Ovary (tissue), 3 donors: ENCODE measurements around the gene SLC38A1.

Source experiments
- EP300 ChIP-seq: sonication (generic); formaldehyde crosslinking; IDR thresholded peaks from one replicate; pipeline ENCODE4 v1.6.1; 2017; ENCODE audit warnings: antibody characterized with exemption
- POLR2A ChIP-seq: fragments of 450-650 bp; IDR thresholded peaks from one replicate; pipeline ENCODE4 v1.6.1; 2017; ENCODE audit warnings: antibody characterized with exemption, mild to moderate bottlenecking, moderate library complexity
- TF ChIP-seq, protein P1 (sequence below), 3 donors: fragments of 450-650 bp in 2 of 3; fragments of 200-600 bp in 1 of 3; IDR thresholded peaks; one replicate each; pipeline versions ENCODE4 v1.5.1 to v1.8.0; 2016 to 2022; ENCODE audit warnings: antibody characterized with exemption in 3 of 3, mild to moderate bottlenecking in 1 of 3
- donor health status: DM: no; HTN: no; CAD: no.

DNA sequence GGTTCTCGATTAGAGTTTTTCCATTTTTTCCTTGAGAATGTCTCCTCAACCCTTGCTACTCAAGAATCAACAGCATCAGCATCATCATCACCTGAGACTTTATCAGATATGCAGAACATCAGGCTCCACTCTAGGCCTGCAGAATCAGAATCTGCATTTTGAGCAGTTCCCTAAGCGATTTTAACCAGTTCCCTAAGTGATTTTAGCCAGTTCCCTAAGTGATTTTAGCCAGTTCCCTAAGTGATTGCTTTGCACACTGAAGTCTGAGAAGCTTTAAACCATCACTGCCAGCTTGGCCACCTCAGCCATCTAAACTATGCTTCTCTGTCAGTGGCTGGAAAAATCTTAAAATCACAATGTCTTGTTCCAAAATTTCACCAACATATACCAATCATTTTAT lies 29.4 kb upstream of the SLC38A1 start:
- TF ChIP-seq, protein P1, sequence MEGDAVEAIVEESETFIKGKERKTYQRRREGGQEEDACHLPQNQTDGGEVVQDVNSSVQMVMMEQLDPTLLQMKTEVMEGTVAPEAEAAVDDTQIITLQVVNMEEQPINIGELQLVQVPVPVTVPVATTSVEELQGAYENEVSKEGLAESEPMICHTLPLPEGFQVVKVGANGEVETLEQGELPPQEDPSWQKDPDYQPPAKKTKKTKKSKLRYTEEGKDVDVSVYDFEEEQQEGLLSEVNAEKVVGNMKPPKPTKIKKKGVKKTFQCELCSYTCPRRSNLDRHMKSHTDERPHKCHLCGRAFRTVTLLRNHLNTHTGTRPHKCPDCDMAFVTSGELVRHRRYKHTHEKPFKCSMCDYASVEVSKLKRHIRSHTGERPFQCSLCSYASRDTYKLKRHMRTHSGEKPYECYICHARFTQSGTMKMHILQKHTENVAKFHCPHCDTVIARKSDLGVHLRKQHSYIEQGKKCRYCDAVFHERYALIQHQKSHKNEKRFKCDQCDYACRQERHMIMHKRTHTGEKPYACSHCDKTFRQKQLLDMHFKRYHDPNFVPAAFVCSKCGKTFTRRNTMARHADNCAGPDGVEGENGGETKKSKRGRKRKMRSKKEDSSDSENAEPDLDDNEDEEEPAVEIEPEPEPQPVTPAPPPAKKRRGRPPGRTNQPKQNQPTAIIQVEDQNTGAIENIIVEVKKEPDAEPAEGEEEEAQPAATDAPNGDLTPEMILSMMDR (IDR thresholded peaks at IDR 0.05) = no peak
- TF ChIP-seq EP300 (no peak), POLR2A (no peak)
